B cell (primary cell): ENCODE measurements around the gene PSAP. TPM values are rescaled to one million over a fixed set of nuclear protein-coding genes. Genes with fewer than 3 reads are reported as not detected.

Source experiments
- ATAC-seq: fragments of 200-7000 bp; cut with Tn5 transposase; one replicate; pipeline ENCODE4 v1.10.0; 2021; ENCODE audit warnings: low read depth, mild to moderate bottlenecking, moderate number of reproducible peaks, moderate library complexity
- CTCF ChIA-PET: fragments of 350-600 bp; sonication (Branson Sonifier 250); formaldehyde crosslinking; loops from one replicate; lab custom pipeline; 2021; ENCODE audit warnings: antibody characterized with exemption, inconsistent platforms; lab: Charles Lee
- POLR2A ChIA-PET: fragments of 350-600 bp; sonication (Branson Sonifier 250); formaldehyde crosslinking; loops from one replicate; lab custom pipeline; 2021; ENCODE audit warnings: antibody characterized with exemption; lab: Charles Lee
- DNase-seq: peaks from one replicate; pipeline ENCODE4 v3.0.0; 2013
- H2AFZ ChIP-seq: 2 replicates; pipeline ENCODE4 v1.6.1; 2012; ENCODE audit warnings: mild to moderate bottlenecking, low read depth, low read length; ENCODE audit not compliant: insufficient read depth, poor library complexity, severe bottlenecking
- H3K27ac ChIP-seq, 2 donors: 1 replicate in 1 of 2; 2 replicates in 1 of 2; pipeline ENCODE4 v1.5.1; 2012 to 2013; ENCODE audit warnings: low read length in 2 of 2, mild to moderate bottlenecking in 2 of 2, moderate library complexity in 1 of 2
- H3K27me3 ChIP-seq, 4 experiments: fragments of 200-600 bp in 1 of 4; sonication (generic) in 1 of 4; replicated peaks in 1 of 4; 1 replicate in 2 of 4; 2 replicates in 2 of 4; pipeline versions ENCODE4 v1.6.1 to v1.7.0; 2013 to 2016; ENCODE audit warnings: low read length in 3 of 4, mild to moderate bottlenecking in 2 of 4, mixed read lengths in 1 of 4, moderate library complexity in 1 of 4; ENCODE audit not compliant: insufficient read depth in 4 of 4, control insufficient read depth in 3 of 4; ENCODE audit errors: control extremely low read depth in 1 of 4
- H3K36me3 ChIP-seq, 2 experiments: replicated peaks in 1 of 2; 1 replicate in 1 of 2; 2 replicates in 1 of 2; pipeline versions ENCODE4 v1.6.1 to v1.7.1; 2013; ENCODE audit warnings: low read length in 1 of 2; ENCODE audit not compliant: insufficient read depth in 2 of 2, control insufficient read depth in 1 of 2; ENCODE audit errors: control extremely low read depth in 1 of 2, extremely low read depth in 1 of 2
- H3K4me1 ChIP-seq, 2 donors: fragments of 200-600 bp in 1 of 2; sonication (generic) in 1 of 2; 1 replicate in 1 of 2; 2 replicates in 1 of 2; pipeline versions ENCODE4 v1.5.1 to v1.6.1; 2013 to 2017; ENCODE audit warnings: low read length in 2 of 2; ENCODE audit not compliant: control insufficient read depth in 2 of 2, insufficient read depth in 2 of 2
- H3K4me2 ChIP-seq: replicated peaks from 2 replicates; pipeline ENCODE3; 2012; ENCODE audit warnings: mild to moderate bottlenecking, low read depth, low read length; ENCODE audit not compliant: poor library complexity, severe bottlenecking
- H3K4me3 ChIP-seq, 5 experiments: fragments of 200-600 bp in 1 of 5; sonication (generic) in 1 of 5; 1 replicate in 3 of 5; 2 replicates in 2 of 5; pipeline versions ENCODE4 v1.5.1 to v1.7.0; 2011 to 2016; ENCODE audit warnings: low read length in 4 of 5, mild to moderate bottlenecking in 4 of 5, low read depth in 2 of 5, control low read depth in 1 of 5, moderate library complexity in 1 of 5; ENCODE audit not compliant: insufficient read depth in 1 of 5; ENCODE audit errors: control extremely low read depth in 1 of 5, extremely low read depth in 1 of 5
- H3K79me2 ChIP-seq: fragments of 200-600 bp; sonication (generic); one replicate; pipeline ENCODE4 v1.6.0; 2016; ENCODE audit warnings: low read length; ENCODE audit not compliant: control insufficient read depth, insufficient read depth
- H3K9ac ChIP-seq: fragments of 200-600 bp; sonication (generic); 2 replicates; pipeline ENCODE4 v1.6.1; 2017; ENCODE audit warnings: mild to moderate bottlenecking, low read length, moderate library complexity
- H3K9me3 ChIP-seq, 3 donors: one replicate each; pipeline versions ENCODE4 v1.6.1 to v1.7.1; 2013; ENCODE audit warnings: low read length in 2 of 3; ENCODE audit not compliant: control insufficient read depth in 2 of 3, insufficient read depth in 1 of 3; ENCODE audit errors: control extremely low read depth in 1 of 3
- H4K20me1 ChIP-seq: 2 replicates; pipeline ENCODE4 v1.6.0; 2012; ENCODE audit warnings: mild to moderate bottlenecking, low read length; ENCODE audit not compliant: insufficient read depth, control insufficient read depth, poor library complexity, severe bottlenecking
- H3K27ac Mint-ChIP-seq: one replicate; pipeline ENCODE4 v1.8.0; 2021; ENCODE audit warnings: mixed read lengths
- H3K27me3 Mint-ChIP-seq: one replicate; pipeline ENCODE4 v1.8.0; 2021; ENCODE audit warnings: mixed read lengths
- H3K4me1 Mint-ChIP-seq: one replicate; pipeline ENCODE4 v1.8.0; 2021; ENCODE audit warnings: mixed read lengths
- H3K4me3 Mint-ChIP-seq: one replicate; pipeline ENCODE4 v1.8.0; 2021; ENCODE audit warnings: mixed read lengths
- H3K9me3 Mint-ChIP-seq: one replicate; pipeline ENCODE4 v1.8.0; 2022; ENCODE audit warnings: mixed read lengths; ENCODE audit not compliant: insufficient read depth
- EZH2 ChIP-seq: IDR thresholded peaks from 2 replicates; pipeline ENCODE4 v1.6.1; 2012; ENCODE audit warnings: borderline replicate concordance, low read depth, mild to moderate bottlenecking, moderate library complexity, low read length; ENCODE audit not compliant: insufficient read depth, poor library complexity, severe bottlenecking
- WGBS: methylation state at CpG from one replicate; pipeline ENCODE4 v1.1.5; 2013; ENCODE audit warnings: missing lambda C conversion rate; ENCODE audit not compliant: insufficient coverage; 5-methylcytosine and 5-hydroxymethylcytosine counted together
- intact Hi-C: fragments of 100-400 bp; cut with micrococcal nuclease; formaldehyde crosslinking; loops from one replicate; pipeline ENCODE4 v1.10.0; 2022
- polyA plus RNA-seq: library from polyadenylated mRNA; depleted of rRNA; stranded (reverse); fragments of >200 nt; gene quantifications from 2 replicates; pipeline ENCODE4 v1.2.3, GENCODE V29; 2012
- total RNA-seq, 2 donors: library from RNA; stranded (reverse); fragments of 120-200 nt in 1 of 2; gene quantifications; 1 replicate in 1 of 2; 2 replicates in 1 of 2; pipeline versions ENCODE4 v1.2.3 to v1.2.4, GENCODE V29; 2013 to 2022
- TF ChIP-seq, protein P1 (sequence below): fragments of 200-600 bp; IDR thresholded peaks from one replicate; pipeline ENCODE4 v1.8.0; 2022; ENCODE audit warnings: antibody characterized with exemption, mild to moderate bottlenecking

PSAP gene
- total and polyA plus RNA-seq, 2 donors (not counting 1 experiment from before 2014, with no cell fraction given): 206 to 509 TPM

DNA sequence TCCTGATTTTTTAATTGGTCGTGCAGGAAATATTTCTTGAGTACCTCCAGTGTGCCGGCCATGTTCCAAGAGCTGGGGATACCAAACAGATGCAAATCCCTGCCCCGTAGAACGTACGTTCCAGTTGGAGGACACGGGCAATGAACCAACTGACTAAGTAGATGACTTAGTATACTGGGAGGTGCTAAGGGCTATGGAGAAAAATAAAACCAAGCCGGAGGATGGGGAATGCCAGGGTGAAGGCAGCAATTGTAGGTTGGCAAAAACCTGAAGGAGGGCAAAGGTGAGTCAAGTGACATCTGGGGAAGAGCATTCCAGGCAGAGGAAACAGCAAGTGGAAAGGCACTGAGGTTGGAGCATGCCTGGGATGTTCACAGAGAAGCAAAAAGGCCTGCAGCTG is 70.9 kb downstream of the PSAP start:
- DNase-seq (no peak), ATAC-seq (no peak)
- peaks cover 29% of the 10 kb centered on the region for H3K4me1 Mint-ChIP-seq
- H3K27me3 Mint-ChIP-seq: no peaks in the 10 kb centered on the region
- Histone ChIP-seq H3K27me3 (no peaks in the 10 kb centered on the region), H3K4me3 (no peak overlapping the region), H3K9ac (no peak overlapping the region), H3K9me3 (no peaks in the 10 kb centered on the region), H4K20me1 (no peaks in the 10 kb centered on the region), H3K27ac (no peak overlapping the region), H3K79me2 (peaks cover 24% of the 10 kb centered on the region), H3K4me2 (no peak overlapping the region), H3K36me3 (no peaks in the 10 kb centered on the region), H2AFZ (no peak overlapping the region), H3K4me1 (peaks cover 26 to 31% of the 10 kb centered on the region in 2 donors)
- WGBS: 98% methylated on average over 7 of the region's 7 CpGs
- intact Hi-C loops: no loop called here
- H3K27ac Mint-ChIP-seq: peak overlapping the region; percentile 26
- H3K9me3 Mint-ChIP-seq: no peaks in the 10 kb centered on the region
- H3K4me3 Mint-ChIP-seq: no peak overlapping the region
- POLR2A ChIA-PET: no interaction called here
- CTCF ChIA-PET: interaction anchor here (1.4 to 2.0 kb wide), 2 partner anchors 31 to 72 kb away, joined by 5 to 6 read pairs; no protein-coding TSS in a partner anchor
- TF ChIP-seq EZH2: no peak
- TF ChIP-seq, protein P1, sequence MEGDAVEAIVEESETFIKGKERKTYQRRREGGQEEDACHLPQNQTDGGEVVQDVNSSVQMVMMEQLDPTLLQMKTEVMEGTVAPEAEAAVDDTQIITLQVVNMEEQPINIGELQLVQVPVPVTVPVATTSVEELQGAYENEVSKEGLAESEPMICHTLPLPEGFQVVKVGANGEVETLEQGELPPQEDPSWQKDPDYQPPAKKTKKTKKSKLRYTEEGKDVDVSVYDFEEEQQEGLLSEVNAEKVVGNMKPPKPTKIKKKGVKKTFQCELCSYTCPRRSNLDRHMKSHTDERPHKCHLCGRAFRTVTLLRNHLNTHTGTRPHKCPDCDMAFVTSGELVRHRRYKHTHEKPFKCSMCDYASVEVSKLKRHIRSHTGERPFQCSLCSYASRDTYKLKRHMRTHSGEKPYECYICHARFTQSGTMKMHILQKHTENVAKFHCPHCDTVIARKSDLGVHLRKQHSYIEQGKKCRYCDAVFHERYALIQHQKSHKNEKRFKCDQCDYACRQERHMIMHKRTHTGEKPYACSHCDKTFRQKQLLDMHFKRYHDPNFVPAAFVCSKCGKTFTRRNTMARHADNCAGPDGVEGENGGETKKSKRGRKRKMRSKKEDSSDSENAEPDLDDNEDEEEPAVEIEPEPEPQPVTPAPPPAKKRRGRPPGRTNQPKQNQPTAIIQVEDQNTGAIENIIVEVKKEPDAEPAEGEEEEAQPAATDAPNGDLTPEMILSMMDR: no peak

DNA sequence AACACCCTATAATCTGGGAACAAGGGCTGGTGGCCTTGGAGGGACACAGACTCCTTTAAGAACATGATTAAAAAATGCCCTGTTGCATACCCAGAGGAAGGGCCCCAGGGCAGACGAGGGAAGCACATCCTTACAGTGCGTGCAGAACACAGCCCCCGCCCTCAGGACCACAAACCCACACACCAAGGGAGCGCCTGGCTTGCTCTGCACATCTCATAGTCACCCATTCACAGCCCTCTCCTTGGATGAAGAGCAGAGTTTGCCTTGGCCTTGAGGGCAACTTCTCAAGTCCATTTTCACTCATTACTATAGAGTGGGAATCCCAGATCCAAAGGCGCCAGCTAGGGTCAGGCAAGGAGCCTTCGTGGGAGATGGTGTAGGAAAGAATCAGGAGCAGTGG is 71.4 kb downstream of the PSAP start:
- Mint-ChIP-seq H3K27me3 (no peaks in the 10 kb centered on the region), H3K27ac (no peak overlapping the region), H3K4me1 (peaks cover 34% of the 10 kb centered on the region), H3K9me3 (no peaks in the 10 kb centered on the region), H3K4me3 (no peak overlapping the region)
- ChIA-PET POLR2A (no interaction called here), CTCF (interaction anchor here (1.2 to 2.0 kb wide), 3 partner anchors 32 to 117 kb away, joined by 4 to 6 read pairs (median 5); no protein-coding TSS in a partner anchor)
- peaks cover 31 to 36% of the 10 kb centered on the region in 2 donors for H3K4me1 ChIP-seq
- H3K9ac ChIP-seq: no peak overlapping the region
- no peak overlapping the region for H2AFZ ChIP-seq
- no peak overlapping the region for H3K4me3 ChIP-seq
- WGBS: 84% methylated on average over 5 of the region's 6 CpGs
- no peak overlapping the region for H3K4me2 ChIP-seq
- intact Hi-C loops: no loop called here
- DNase-seq (no peak), ATAC-seq (no peak)
- no peaks in the 10 kb centered on the region for H3K36me3 ChIP-seq
- no peaks in the 10 kb centered on the region for H3K27me3 ChIP-seq
- peaks cover 27% of the 10 kb centered on the region for H3K79me2 ChIP-seq
- TF ChIP-seq, protein P1: no peak
- TF ChIP-seq EZH2: no peak
- no peak overlapping the region for H3K27ac ChIP-seq
- H4K20me1 ChIP-seq: no peaks in the 10 kb centered on the region
- H3K9me3 ChIP-seq: no peaks in the 10 kb centered on the region
